Suprapubic skin (tissue), 3 donors: ENCODE results near the gene RPN2.

ENCODE experiments used
- CTCF ChIP-seq, 2 donors: fragments of 200-600 bp in 1 of 2; fragments of 450-650 bp in 1 of 2; sonication (generic) in 1 of 2; IDR thresholded peaks; one replicate each; pipeline ENCODE4 v1.5.1; 2016 to 2019; ENCODE audit warnings: antibody characterized with exemption in 2 of 2, mild to moderate bottlenecking in 1 of 2, moderate library complexity in 1 of 2
- EP300 ChIP-seq: sonication (generic); formaldehyde crosslinking; IDR thresholded peaks from one replicate; pipeline ENCODE4 v1.6.1; 2017; ENCODE audit warnings: antibody characterized with exemption
- POLR2A ChIP-seq, 2 donors: fragments of 450-650 bp; IDR thresholded peaks; one replicate each; pipeline ENCODE4 v1.6.1; 2017; ENCODE audit warnings: antibody characterized with exemption in 2 of 2, mild to moderate bottlenecking in 2 of 2, moderate library complexity in 2 of 2

GRCh38 chr20:37205794-37206193 is 26.7 kb downstream of the RPN2 start:
- no peak for TF ChIP-seq EP300
- TF ChIP-seq CTCF (IDR thresholded peaks at IDR 0.05) = no peak
- TF ChIP-seq POLR2A (IDR thresholded peaks at IDR 0.05) = no peak
